PC-3 (cell line): ENCODE data around the gene CREBL2.

ENCODE experiments used
- EZH2 ChIP-seq: fragments of 300-600 bp; sonication (generic); IDR thresholded peaks from one replicate; pipeline ENCODE4 v1.6.1; 2017; ENCODE audit warnings: antibody characterized with exemption, mild to moderate bottlenecking, low read length; ENCODE audit not compliant: unreplicated experiment
- EZH2phosphoT487 ChIP-seq: fragments of 300-600 bp; sonication (generic); IDR thresholded peaks from 2 replicates; pipeline ENCODE4 v1.6.1; 2018; ENCODE audit warnings: mild to moderate bottlenecking, antibody characterized with exemption, low read length, borderline replicate concordance
- TF ChIP-seq, protein P1 (sequence below): fragments of 300-600 bp; sonication (generic); conservative IDR thresholded peaks from 2 replicates; pipeline ENCODE4 v1.5.1; 2017; ENCODE audit warnings: antibody characterized with exemption, low read depth, mild to moderate bottlenecking, low read length

DNA sequence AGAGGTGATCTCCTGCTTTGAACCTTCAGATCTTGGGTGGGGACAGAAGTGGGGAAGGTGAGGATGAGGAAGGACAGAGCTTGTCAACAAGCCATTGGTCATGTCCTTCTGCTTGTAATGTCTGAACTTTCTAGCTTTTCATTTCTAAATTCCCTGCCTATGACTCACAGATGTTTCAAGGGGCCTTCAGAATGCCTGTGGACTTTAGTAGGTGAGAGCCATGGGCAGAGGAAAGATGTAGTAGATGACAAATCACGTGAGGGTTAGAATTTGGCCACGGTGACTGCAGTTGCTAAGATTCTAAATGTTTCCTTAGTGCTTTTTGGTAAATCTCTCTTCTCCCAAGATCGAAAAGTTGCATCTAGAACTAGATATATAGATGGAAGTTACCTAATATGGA is 18.7 kb upstream of the CREBL2 start:
- TF ChIP-seq, protein P1, sequence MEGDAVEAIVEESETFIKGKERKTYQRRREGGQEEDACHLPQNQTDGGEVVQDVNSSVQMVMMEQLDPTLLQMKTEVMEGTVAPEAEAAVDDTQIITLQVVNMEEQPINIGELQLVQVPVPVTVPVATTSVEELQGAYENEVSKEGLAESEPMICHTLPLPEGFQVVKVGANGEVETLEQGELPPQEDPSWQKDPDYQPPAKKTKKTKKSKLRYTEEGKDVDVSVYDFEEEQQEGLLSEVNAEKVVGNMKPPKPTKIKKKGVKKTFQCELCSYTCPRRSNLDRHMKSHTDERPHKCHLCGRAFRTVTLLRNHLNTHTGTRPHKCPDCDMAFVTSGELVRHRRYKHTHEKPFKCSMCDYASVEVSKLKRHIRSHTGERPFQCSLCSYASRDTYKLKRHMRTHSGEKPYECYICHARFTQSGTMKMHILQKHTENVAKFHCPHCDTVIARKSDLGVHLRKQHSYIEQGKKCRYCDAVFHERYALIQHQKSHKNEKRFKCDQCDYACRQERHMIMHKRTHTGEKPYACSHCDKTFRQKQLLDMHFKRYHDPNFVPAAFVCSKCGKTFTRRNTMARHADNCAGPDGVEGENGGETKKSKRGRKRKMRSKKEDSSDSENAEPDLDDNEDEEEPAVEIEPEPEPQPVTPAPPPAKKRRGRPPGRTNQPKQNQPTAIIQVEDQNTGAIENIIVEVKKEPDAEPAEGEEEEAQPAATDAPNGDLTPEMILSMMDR, result no peak
- no peak for TF ChIP-seq EZH2
- no peak for TF ChIP-seq EZH2phosphoT487
